MM.1S (cell line): ENCODE data around the gene DUSP1.

Experiments
- CTCF ChIP-seq: fragments of 300-600 bp; sonication (generic); IDR thresholded peaks from 2 replicates; pipeline ENCODE4 v1.5.1; 2016; ENCODE audit warnings: antibody characterized with exemption, low read length, mixed read lengths
- EZH2 ChIP-seq: fragments of 300-600 bp; sonication (generic); optimal IDR thresholded peaks from 2 replicates; pipeline ENCODE3; 2017; ENCODE audit warnings: low read depth, mild to moderate bottlenecking, antibody characterized with exemption, low read length, mixed read lengths
- EZH2phosphoT487 ChIP-seq: fragments of 300-600 bp; sonication (generic); IDR thresholded peaks from 2 replicates; pipeline ENCODE4 v1.6.1; 2018; ENCODE audit warnings: antibody characterized with exemption, low read length

GRCh38 chr5:172791726-172792445, 20.9 kb upstream of the DUSP1 start:
- TF ChIP-seq CTCF (no peak), EZH2 (no peak), EZH2phosphoT487 (no peak)
